Stimulated activated CD4-positive, alpha-beta T cell treated with anti-CD3 and anti-CD28 coated beads, Interleukin-15, amount 100 ng/mL, for 24 hours (primary cell): ENCODE data around the gene CHMP1A.
"Not testable (repeated sequence)": the region's sequence is repeated elsewhere in the genome, so short reads cannot be mapped to it uniquely, and the experiment has no call there.

Experiments used
- DNase-seq: peaks from one replicate; pipeline ENCODE4 v3.0.0-alpha.2; 2020

CHMP1A gene

DNA sequence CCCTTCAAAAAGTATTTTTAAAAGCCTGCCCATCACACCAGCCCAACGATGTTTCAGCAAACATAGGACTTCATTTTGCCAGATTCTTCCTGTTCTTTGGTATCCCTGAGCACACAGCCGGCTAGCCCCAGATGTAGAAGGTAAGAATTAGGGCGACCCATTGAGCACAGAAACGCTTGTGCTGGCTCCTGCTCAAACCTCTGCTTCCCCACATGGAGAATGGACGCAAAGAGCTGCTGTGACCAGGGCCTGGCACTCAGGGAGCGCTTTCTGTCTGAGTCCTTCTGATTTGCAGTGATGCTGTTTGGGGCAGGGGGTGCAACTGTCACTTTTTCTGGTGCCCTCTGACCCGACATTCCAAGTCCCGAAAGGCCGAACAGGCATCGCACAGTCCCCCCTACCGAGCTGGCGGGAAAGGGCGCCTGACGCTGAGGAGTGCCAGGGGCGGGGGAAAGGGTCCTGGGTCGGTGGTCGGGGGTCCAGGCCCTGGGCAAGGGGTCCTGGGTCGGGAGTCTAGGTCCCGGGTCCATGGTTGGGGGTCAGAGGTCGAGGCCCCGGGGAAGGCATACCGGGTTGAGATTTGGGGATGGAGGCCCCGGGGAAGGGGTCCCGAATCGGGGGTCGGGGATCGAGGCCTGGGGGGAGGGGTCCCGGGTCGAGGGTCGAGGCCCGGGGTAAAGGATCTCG is 930 bp downstream of the CHMP1A start:
- DNase-seq: no peak

DNA sequence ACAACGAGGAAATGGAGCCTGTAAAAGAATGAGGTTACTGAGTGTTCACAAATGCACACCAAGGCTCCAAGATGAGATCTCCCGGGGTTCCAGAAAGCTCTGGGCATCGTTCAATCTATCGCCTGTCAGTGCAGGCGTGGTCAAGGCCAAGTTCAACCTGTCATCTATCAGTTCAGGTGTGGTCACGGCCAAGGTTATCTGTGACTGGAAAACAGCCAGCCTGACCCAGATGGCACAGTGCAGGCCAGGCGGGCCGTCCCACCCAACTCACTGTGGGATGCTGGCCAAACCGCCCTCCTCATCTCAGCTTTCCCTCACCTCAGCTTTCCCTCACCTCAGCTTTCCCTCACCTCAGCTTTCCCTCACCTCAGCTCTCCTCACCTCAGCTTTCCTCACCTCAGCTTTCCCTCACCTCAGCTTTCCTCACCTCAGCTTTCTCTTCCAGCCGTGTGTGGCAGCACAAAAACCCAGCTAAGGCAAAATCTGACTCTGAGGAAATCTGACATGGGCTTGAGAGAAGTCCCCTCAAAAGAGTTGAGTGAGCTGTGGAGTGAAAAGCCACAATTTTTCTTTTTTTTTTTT is 2.4 kb downstream of the CHMP1A start:
- no peak for DNase-seq

DNA sequence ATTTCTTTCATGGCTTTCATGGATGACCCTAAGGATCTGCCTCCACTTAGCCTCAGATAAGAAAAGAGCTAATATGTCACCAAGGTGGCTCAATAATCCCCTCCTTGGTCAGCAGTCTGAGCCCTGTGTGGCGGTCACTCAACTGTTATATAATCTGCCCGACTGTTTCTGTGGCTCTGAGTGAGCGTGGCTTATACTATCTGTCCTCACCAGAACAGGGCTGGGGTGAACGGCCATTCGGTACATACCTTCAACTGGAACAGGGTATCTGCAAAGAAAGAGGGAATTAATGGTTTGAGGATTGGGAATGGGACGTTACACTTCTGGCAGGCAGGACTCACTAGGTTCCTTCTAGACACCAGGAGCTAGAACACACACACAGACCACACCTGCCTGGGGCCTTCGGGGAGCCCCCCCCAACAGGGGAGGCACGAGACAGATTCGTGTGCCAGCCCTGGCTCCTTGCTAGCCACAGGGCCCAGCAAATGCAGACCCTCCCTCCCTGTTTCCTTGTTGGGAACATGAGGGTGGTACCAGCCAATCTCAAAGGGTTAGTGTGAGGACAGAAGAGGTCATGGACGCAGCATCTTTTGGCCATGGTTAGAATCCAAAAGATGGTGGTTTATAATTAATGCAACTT is 3.7 kb downstream of the CHMP1A start:
- DNase-seq: no peak

DNA sequence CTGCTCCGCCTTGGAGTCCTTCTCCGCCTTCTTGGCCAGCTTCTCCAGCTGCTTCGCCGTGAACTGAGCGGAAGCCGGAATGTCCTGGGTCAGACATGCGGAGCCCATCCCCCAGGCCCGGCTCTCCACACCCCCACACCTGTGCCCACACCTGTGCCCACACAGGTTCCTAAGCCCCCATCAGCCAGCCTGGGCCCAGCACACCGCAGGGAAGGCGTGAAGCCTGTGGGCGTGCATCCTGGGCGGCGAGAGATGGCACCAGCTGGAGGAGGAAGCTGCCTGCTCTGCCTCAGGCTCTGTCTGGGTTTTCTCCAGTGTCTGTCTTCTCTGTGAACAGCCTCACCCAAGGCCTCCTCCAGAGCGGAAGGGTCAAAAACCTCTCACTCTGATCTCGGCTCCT is 5.9 kb downstream of the CHMP1A start:
- DNase-seq: no peak

DNA sequence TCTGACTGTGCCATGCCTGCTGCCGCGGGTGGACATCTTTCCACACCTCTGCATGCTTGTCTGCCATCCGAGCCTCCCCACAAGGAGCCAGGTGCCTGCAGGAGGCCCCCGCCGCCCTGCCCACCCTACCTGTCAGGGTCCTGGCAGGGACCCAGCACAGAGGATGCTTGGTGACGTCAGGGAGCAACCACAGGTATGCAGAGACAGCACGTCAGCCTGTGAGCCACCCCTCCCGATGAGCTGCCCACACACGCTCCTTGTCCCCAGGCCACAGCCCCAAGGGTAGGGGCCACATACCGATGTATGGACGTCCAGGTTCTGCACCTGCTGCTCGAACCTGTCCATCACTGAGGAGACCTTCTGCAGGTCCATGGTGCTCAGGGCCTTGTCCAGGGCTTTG is 10.6 kb downstream of the CHMP1A start:
- DNase-seq: no peak

DNA sequence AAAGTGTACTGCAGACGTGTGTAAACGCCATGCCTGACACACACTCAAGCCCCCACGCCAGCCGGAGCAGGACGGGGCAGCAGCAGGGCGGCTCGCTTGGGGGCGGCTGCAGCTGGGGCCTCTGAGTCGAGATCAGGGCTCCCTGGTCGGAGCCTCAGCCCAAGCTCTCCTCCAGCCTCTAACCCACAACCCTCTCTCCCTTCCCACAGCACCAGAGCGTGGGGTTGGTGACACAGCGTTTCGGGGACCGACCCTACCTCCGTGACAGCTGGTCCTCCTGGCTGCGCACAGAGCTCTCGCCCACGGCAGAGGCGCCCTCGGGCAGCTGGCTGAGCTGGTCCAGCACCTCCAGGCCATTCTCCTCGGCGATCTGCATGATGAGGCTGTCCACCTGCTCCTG is 11.2 kb downstream of the CHMP1A start:
- DNase-seq: no peak

DNA sequence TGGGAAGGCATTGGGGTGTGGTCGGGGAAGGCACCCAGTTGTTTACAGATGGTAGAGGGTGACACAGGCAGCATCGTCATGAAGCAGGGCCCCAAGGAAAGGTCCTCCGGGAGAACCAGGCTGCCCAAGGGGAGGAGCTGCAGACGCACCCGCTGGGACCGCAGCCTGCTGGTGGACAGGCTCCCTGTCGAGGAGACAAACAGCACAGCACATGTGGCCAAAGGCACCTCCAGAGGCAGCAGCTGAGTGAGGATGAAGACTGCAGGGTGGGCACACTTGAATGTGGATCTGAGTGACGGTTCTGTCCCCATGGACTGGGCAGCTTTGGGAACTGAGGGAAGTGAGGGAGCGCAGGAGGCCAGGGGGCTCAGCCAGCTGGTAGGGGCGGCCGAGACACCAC is 12.4 kb downstream of the CHMP1A start:
- DNase-seq: no peak

DNA sequence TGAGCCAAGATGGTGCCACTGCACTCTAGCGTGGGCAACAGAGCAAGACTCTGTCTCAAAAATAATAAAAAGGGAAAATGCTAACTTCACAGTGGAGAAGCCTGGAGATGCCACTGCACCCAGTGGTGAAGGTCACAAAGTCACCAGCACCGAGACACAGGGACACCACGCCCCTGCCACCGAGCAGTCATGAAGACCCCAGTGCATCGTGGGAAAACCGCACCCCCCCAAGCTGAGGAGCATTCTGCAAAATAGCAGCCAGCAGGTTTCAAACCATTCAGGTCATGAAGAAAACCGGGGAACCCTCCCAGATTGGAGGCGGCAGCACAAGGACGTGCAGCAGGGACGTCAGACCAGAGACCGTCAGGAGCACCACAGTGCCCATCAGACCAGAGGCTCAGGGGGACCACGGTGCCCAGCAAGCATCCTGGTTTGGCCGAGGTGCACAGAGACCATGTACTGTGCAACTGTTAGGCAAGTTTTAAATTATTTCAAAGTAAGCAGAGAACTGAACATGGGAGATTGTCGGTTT is 13.7 kb downstream of the CHMP1A start:
- no peak for DNase-seq

DNA sequence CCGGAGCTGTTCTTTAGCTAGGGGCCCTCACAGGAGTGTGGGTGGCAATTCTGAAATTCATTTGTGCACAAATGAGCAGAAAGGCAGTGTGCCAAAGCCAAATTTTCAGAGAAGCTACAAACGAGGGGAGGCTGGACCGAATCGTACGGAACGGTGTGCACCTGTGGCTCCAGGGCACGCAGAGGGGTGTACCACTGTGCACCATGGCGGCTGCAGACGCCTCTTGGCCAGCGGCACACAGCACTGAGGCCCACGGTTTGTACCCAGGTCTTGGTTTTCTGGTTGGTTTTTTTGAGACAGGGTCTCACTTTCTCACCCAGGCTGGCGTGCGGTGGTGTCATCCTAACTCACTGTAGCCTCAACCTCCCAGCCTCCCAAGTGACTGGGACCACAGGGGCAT is 14.9 kb downstream of the CHMP1A start:
- no peak for DNase-seq

DNA sequence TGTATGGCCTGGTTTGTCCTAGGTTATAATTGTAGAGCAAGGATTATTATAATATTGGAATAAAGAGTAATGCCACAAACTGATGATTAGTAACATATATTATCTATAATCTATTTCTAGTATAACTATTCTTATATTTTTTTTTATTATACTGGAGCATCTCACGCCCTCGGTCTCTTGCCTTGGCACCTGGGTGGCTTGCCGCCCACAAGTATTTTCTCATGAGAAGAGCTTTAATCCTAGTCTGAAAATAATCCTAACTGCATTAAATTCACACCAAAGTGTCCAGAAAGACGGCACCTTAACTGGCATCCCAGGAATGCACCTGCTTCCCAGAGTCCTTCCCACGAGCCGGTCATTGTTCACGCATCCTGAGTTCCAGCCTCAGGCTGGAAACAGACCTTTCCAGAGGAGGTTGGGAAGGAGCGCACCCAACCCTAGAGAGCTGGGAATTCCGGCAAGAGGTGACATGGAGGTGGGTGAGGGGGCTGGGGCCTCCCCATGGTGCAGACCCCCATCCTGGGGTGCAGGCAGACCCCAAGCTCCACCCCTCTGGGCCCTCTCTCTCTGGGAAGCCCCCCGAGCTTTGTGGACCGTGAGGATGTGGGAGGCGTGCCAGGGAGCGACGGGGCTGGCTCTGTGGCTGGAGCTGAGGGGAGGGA is 15.9 kb downstream of the CHMP1A start:
- no peak for DNase-seq

DNA sequence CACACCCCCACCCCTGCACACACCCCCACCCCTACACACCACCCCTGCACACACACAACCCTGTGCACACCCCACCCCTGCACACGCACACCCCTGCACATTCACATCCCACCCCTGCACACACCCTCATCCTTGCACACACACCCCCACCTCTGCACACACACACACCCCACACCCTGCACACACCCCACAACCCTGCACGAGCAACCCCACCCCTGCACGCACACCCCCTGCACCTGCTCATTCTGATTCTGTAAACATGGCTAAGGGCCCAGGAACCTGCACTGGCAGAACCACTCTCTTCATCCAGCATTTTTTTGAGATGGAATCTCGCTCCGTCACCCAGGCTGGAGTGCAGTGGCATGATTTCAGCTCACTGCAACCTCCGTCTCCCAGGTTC is 18.1 kb downstream of the CHMP1A start:
- no peak for DNase-seq

DNA sequence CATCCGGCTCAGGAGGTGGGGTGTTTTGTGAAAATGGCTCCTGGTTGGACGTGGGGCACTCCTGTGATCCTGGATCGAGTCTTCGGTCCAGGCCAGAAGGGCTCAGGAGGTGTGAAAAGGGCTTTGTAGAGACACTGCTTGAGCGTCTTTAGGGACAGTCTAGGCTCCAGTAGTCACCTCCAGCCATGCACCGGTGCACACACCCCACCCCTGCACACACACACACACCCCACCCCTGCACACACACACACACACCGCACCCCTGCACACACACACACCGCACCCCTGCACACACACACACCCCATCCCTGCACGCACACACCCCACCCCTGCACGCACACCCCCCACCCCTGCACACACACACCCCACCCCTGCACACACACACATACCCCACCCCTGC is 19.1 kb downstream of the CHMP1A start:
- DNase-seq: no peak

DNA sequence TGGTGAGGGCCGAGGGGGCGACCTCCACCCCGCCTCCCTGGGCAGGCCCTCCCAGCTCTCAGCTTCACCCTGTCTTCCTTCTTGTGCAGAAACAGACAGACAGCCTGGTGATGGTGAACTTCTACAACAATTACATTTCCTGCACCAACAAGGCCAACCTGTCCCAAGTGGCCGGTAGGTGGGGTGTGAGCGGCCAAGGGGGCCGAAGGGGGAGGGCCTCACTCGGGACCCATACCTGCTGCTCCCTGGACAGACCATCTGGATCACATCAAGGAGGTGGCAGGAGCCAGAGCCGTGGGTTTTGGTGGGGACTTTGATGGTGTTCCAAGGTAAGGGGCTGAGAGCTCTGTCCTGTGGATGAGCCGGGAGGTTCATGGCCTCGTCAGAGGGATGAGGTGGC is 20.1 kb downstream of the CHMP1A start:
- DNase-seq: no peak

DNA sequence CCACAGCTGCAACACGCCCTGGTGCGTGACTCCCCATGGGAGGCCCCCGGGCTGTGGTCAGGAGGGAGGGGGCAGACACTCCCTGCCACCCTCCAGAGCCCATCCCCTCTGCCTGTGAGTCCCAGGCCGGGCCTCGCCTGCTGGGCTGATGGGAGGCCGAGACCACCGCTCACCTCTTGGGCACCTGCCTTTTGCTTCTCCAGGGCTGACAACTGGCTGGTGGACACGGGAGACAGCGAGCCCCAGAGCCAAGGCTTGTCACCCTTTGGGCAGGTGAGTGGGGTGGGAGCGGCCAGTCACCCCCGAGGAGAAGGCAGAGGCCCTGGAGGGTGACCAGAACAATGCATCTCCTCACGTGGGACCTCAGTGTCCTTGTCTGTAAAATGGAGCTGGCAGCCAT is 20.8 kb downstream of the CHMP1A start:
- DNase-seq: no peak

DNA sequence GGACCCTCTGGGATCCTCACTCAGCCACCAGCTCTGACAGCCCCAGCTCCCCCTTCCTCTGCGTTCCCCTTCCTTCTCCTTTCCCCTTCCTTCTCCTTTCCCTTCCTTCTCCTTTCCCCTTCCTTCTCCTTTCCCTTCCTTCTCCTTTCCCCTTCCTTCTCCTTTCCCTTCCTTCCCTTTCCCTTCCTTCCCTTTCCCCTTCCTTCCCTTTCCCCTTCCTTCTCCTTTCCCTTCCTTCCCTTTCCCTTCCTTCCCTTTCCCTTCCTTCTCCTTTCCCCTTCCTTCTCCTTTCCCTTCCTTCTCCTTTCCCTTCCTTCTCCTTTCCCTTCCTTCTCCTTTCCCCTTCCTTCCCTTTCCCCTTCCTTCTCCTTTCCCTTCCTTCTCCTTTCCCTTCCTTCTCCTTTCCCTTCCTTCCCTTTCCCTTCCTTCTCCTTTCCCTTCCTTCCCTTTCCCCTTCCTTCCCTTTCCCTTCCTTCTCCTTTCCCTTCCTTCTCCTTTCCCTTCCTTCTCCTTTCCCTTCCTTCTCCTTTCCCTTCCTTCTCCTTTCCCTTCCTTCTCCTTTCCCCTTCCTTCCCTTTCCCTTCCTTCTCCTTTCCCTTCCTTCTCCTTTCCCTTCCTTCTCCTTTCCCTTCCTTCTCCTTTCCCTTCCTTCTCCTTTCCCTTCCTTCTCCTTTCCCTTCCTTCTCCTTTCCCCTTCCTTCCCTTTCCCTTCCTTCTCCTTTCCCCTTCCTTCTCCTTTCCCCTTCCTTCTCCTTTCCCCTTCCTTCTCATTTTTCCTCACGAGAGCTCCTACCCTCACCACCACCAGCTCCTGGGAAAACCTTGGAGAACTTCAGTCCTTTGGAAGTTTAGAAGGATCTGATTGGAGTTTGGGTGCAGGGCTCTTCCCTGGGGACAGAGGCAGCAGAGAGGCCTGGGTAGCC is 22.8 kb downstream of the CHMP1A start:
- not testable (repeated sequence) for DNase-seq

DNA sequence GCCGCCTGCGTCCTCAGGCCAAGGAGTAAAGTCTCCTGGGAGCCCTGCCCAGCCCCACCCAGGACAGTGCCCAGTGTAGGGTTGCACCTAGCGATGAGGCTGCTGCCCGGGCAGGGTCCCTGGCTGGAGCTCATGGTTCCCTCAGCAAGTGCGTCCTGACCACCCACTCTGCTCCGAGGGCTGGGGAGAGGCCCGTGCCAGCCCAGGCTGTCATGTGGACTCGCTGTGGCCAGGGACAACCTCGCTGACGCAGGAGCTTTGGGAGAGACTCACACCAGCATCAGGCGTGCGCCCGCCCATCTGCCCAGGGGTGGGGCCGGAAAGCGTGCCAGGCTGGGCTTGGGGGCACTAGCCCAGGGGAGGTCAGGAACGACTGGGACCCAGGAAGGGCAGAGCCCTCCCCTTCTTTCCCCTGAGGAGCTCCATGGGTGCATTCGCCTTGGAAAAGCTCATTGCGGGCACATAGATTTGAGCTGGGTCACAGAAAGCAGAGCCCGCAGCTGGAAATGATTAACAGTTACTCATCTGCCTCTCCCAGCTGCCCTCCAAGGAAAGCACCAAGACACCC is 24.4 kb downstream of the CHMP1A start:
- DNase-seq: no peak

DNA sequence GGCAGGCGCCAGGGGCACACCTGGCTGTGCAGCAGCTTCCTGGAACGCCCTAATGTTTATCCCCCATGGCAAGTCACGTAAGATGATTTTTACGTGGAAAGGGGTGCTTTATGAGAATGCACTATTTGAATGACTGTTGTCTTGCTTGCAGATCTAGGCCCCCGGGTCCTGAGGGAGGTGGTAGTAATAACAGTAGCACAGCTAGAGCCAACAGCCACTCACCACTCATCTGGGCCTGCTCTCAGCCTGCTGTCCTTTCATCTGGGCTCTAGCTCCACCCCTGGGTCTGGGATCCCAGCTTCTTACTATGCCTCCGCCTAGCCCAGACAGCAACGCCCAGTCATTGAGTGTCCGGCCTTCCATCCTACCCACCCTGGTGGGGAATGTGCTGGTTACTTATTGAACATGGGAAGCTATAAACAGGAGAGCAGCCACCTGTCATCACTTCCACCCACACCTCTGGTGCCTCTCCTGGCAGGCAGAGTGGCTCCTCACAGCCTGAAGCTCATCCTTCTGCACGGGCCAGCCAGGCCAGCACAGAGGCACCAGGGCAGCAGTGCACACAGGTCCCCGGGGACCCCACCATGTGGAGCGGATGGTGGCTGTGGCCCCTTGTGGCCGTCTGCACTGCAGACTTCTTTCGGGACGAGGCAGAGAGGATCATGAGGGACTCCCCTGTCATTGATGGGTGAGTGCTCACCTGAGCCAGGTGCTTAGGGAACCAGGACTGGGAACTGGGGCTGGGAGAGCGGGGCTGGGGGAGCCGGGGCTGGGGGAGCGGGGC is 27.5 kb downstream of the CHMP1A start:
- DNase-seq: no peak

DNA sequence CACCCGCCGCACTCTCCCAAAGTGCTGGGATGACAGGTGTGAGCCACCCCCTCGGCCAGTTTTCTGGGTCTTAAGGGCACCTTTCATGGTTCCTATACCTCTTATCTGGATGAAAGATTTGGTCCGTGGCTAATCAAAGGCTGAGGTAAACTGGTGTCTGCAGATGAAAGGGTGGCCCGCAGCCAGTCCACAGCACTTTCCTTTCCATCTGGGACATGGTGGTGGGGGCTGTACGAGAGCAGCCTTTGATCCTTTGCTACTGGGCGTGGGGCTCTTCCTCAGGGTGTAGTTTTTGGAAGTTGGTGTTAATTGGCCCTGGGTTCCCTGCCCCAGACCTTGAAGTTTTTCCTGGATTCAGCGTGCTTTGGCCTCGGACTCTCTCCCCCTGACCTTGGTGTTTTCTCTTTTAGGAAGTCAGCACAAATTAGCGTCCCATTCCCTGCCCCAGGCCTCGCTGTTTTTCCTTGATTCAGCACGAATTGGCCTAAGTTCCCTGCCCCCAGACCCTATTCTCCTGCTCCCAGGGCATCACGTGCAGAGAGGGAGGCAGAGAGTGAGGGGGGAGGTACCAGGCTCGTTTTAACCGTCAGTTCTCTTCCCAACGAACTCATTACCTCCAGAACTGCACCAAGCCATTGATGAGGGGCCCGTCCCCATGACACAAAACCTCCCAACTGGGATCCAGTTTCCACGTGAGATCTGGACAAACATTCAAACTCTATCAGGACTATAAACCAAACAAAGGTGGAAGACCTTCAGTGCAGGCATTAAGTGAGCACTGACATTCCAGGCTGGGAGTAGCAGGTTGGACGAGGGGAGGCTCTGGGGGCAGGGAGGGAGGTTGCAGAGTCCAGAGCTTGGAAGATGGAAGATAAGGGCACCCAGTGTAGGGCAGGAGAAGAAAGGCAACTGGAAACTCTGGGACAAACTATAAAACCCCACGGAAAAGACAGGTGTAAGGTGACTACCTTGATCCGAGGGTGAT is 32.4 kb downstream of the CHMP1A start:
- no peak for DNase-seq

DNA sequence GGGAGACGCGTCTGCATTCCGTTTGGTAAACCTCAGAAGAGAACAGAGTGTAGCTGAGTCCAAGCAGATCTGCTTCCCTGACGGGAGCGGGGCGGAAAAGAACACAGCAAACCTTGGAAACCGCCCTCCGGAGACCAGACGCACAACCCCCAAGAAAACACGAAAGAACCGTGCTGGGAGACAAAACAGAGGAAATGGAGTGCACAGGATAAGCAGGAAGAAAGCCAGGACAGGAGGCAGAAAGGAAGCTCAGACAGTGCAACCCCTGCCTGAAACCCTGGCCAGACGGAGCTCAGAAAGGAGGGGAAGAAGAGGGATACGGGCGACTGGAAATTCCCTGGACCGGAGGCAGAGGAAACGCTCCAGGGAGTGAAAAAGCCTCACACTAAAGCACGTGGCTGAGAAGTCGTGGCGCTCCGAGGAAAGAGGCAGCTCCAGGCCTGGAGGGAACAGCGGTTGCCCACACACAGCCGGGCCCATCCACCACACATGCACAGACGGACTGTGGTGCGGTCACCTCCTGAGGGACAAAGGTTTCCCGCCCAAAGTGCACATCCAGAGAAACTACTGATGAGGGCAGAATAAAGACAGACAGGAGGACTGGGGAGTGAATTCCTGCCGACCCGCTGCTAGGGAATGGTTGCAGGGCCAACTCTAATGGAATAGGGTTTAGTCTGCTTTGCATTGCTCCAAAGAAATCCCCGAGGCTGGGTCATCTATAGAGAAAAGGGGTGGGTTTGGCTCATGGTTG is 33.8 kb downstream of the CHMP1A start:
- DNase-seq: no peak
